D721Med (cell line): ENCODE data around the gene PCBP3.

Experiments
- DNase-seq: peaks from one replicate; pipeline ENCODE4 v3.0.0; 2011; ENCODE audit warnings: low spot score; ENCODE audit not compliant: insufficient read length
- FAIRE-seq: peaks from 2 replicates; lab custom pipeline; 2011; peaks lifted over from hg19 to GRCh38; lab: Jason Lieb, UNC
- TF ChIP-seq, protein P1 (sequence below): IDR thresholded peaks from 2 replicates; pipeline ENCODE4 v1.5.1; 2012; ENCODE audit warnings: mild to moderate bottlenecking, control low read depth; ENCODE audit not compliant: insufficient read depth; ENCODE audit errors: missing control alignments

PCBP3 gene

GRCh38 chr21:45753445-45753844 lies 109.9 kb downstream of the PCBP3 start:
- no peak for FAIRE-seq
- DNase-seq: no peak
- TF ChIP-seq, protein P1, sequence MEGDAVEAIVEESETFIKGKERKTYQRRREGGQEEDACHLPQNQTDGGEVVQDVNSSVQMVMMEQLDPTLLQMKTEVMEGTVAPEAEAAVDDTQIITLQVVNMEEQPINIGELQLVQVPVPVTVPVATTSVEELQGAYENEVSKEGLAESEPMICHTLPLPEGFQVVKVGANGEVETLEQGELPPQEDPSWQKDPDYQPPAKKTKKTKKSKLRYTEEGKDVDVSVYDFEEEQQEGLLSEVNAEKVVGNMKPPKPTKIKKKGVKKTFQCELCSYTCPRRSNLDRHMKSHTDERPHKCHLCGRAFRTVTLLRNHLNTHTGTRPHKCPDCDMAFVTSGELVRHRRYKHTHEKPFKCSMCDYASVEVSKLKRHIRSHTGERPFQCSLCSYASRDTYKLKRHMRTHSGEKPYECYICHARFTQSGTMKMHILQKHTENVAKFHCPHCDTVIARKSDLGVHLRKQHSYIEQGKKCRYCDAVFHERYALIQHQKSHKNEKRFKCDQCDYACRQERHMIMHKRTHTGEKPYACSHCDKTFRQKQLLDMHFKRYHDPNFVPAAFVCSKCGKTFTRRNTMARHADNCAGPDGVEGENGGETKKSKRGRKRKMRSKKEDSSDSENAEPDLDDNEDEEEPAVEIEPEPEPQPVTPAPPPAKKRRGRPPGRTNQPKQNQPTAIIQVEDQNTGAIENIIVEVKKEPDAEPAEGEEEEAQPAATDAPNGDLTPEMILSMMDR: no peak

GRCh38 chr21:45756029-45756428 lies 112.5 kb downstream of the PCBP3 start:
- TF ChIP-seq, protein P1: no peak
- FAIRE-seq (no peak), DNase-seq (no peak)

- FAIRE-seq: no peak
These were observed 113.1 kb downstream of the PCBP3 start for GRCh38 chr21:45756669-45757068.

DNA sequence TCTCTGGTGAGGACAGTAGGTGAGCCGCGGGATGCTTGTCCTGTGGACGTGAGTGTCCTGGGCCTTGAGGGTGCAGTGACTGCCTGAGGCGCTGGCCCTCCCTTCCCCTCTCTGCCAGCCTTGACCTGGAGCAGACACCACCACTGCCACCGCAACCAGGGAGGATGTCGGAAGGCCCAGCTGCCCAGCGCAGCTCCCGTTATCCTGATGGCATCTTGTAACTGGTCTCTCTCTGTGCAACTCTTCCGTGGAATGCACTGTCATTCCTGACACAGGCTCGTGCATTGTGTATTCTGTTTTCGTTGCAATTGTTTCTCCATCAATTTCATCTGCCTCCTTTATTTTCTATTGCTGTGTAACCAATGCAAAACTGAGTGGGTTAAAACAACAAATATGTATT lies 118.2 kb downstream of the PCBP3 start:
- DNase-seq (no peak), FAIRE-seq (no peak)
- TF ChIP-seq, protein P1: no peak

More at GRCh38 chr21:45756669-45757068, 113.1 kb downstream of the PCBP3 start:
- no peak for DNase-seq
- TF ChIP-seq, protein P1: no peak

DNA sequence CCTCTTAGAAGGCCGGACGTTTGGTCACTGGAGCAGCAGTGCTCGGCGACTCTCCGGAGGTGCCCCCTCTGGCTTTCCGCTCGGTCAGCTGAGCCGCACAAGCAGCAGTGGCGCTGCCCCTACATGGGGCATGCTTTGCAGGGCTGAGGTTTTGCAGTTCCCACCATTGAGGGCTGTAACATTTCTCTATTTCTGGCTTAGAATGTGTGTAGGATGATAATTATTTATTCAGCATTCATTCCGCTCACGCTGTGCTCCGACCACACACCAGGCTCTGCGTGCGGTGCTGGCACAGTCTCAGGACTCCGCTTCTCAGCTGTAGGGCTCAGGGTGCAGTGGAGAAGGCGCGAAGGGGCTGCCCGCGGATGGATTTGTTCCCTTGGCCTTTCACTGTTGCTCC lies 119.5 kb downstream of the PCBP3 start:
- DNase-seq: no peak
- no peak for FAIRE-seq
- TF ChIP-seq, protein P1: no peak

DNA sequence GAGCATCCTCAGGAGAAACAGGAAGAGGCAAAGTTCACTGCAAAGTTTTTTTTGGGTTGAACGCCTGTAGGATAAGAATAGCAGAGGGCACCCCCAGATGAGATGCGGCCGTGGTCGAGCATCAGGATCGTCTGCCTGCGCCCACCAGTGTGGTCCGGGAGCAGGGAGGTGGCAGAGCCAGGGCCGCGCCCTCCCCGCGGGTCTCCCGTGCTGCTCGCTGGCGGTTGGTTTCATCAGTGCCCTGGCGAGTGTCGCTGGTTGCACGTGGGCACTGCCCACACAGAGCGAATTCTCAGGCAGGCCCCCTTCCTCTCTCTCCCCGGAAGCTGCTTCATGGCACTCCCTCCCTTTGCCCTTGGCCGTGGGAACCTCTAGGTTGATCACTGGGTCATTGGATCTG lies 120.0 kb downstream of the PCBP3 start:
- DNase-seq (no peak), FAIRE-seq (no peak)
- TF ChIP-seq, protein P1: no peak

DNA sequence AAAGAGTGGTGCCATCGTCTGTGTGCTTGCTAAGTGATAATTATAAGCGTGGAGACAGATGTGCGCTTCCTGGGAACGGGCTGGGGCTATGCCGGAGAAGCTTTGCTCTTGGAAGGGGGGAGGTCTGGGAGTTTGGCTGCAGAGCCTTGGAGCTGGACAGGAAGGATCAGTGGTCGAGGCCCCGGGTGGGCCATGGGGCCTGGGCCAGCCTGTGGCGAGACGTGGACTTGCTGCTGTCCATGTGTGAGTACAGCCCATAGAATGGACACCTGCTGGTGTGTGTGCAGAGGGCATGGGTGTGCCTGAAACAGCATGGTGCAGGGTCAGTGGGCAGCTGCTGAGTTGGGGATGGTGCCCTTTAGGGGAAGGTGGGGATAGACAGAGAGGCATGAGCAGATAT lies 121.3 kb downstream of the PCBP3 start:
- FAIRE-seq (no peak), DNase-seq (no peak)
- TF ChIP-seq, protein P1: no peak
